HG02678 (cell line): ENCODE measurements around the gene ZBED1.
A peak's percentile ranks its signal among the peaks of the same experiment; 100 is the strongest.
"Not testable (repeated sequence)": the region's sequence is repeated elsewhere in the genome, so short reads cannot be mapped to it uniquely, and the experiment has no call there.

Experiments used
- ATAC-seq: cut with Tn5 transposase; IDR thresholded peaks from one replicate; pipeline ENCODE4 v1.9.1; 2021; ENCODE audit warnings: mild to moderate bottlenecking, moderate library complexity; ENCODE audit not compliant: unreplicated experiment

ZBED1 gene

GRCh38 chrX:2520539-2520938, 19.8 kb upstream of the ZBED1 start:
- no peak for ATAC-seq

DNA sequence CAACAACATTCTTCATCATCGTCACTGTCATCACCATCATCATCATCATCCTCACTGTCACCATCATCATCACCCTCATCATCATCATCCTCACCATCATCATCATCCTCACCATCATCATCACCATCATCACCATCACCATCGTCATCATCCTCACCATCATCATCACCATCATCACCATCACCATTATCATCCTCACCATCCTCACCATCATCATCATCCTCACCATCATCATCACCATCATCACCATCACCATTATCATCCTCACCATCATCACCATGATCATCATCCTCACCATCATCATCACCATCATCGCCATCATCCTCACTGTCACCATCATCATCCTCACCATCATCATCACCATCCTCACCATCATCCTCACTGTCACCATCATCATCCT, 18.9 kb upstream of the ZBED1 start:
- ATAC-seq = not testable (repeated sequence)

- peak; percentile 7 for ATAC-seq
These were observed 16.3 kb upstream of the ZBED1 start for GRCh38 chrX:2517055-2517454.

DNA sequence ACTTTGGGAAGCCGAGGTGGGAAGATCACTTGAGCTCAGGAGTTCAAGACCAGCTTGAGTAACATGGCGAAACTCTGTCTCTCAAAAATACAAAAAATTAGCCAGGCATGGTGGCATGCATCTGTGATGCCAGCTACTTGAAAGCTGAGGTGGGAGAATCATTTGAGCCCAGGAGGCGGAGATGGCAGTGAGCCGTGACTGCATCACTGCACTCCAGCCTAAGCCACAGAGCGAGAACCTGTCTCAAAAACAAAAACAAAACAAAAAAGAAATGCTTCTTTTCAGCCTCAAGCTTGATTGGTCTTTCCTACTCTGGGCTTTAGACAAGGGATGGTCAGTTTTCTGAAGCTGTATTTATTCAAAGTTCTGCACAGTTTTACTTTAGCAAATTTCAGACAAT, 15.8 kb upstream of the ZBED1 start:
- ATAC-seq = peak; percentile 57

DNA sequence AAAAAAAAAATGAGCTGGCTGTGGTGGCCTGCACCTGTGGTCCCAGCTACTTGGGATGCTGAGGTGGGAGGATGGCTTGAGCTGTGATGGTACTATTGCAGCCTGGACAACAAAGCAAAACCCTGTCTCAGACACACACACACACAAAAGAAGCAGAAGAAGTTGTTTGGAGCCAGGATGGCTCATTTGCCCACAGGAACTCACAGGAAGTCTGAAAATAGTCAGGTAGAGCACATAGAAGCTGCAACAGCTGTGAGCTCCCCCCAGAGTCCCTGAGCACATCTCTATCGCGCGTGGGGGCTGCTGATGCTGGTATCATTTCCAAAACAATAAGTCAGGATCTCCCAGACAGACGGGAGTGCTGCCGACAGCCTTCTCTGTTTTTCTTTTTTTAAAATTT, 13.4 kb upstream of the ZBED1 start:
- no peak for ATAC-seq

- no peak for ATAC-seq
These were observed 12.4 kb upstream of the ZBED1 start for GRCh38 chrX:2513121-2513664.

DNA sequence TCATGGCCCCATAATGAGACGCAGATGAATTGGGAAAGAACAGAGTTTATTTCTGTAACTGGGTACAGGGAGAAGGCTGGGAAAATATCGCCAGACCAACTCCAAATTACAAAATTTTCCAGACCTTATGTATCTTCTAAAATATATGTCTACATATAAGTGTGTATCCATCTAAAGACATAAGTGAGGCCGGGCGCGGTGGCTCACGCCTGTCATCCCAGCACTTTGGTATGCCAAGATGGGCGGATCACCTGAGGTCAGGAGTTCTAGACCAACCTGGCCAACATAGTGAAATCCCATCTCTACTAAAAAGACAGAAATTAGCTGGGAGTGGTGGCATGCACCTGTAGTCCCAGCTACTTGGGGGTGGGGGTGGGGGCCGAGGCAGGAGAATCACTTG, 11.7 kb upstream of the ZBED1 start:
- no peak for ATAC-seq

- no peak for ATAC-seq
These were observed 10.6 kb upstream of the ZBED1 start for GRCh38 chrX:2511326-2511725.

- ATAC-seq = no peak
These were observed 8.0 kb upstream of the ZBED1 start for GRCh38 chrX:2508648-2509335.

- no peak for ATAC-seq
These were observed 7.3 kb upstream of the ZBED1 start for GRCh38 chrX:2507904-2508627.

GRCh38 chrX:2507196-2507595, 6.4 kb upstream of the ZBED1 start:
- no peak for ATAC-seq

DNA sequence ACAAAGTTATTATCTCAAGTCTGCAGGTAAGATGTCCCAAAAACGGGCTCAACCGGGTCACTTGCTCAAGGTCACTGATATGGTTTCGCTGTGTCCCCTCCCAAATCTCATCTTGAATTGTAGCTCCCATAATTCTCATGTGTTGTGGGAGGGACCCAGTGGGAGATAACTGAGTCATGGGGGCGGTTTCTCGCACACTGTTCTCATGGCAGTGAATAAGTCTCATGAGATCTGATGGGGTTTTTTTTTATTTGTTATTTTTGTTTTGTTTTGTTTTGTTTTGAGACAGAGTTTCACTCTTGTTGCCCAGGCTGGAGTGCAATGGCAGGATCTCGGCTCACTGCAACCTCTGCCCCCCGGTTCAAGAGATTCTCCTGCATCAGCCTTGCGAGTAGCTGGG, 4.6 kb upstream of the ZBED1 start:
- not testable (repeated sequence) for ATAC-seq

GRCh38 chrX:2504706-2505332, 4.0 kb upstream of the ZBED1 start:
- ATAC-seq = no peak

DNA sequence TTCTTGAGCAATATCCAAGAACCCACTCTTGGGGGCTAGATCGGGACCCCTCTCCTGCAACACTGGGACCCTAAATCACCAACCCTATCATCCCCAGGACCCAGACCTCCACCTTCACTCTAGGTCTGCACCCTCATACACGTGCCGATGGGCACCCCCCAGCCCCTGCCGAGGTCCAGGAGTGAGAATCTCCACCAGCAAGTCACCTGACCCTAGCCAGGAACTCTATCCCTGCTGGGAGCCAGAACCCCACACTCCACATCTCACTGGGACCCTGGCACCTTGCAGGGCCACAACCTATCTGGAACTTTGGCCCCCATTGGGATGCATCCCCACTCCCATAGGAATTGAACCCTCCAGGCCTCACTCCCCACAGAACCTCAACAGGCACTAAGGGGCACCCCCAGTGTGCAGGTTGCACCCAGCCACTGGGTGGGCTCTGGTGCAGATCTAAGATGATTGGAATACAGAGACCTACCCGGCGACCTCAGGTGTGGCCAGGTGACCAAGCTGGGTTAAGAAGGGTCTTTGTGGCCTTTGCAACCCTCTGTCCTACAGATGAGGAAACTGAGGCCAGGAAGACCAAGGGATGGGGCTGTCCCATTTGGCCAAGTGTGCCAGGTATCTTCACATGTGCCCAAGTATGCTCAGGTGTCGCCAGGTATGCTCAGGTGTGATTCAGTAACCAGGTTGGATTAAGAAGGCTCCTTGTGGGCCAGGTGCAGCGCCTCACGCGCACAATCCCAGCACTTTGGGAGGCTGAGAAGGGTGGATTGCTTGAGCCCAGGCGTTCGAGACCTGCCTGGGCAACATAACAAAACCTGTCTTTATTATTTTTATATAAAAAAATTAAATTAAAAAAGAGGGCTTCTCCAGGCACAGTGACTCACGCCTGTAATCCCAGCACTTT, 3.1 kb upstream of the ZBED1 start:
- ATAC-seq = no peak

DNA sequence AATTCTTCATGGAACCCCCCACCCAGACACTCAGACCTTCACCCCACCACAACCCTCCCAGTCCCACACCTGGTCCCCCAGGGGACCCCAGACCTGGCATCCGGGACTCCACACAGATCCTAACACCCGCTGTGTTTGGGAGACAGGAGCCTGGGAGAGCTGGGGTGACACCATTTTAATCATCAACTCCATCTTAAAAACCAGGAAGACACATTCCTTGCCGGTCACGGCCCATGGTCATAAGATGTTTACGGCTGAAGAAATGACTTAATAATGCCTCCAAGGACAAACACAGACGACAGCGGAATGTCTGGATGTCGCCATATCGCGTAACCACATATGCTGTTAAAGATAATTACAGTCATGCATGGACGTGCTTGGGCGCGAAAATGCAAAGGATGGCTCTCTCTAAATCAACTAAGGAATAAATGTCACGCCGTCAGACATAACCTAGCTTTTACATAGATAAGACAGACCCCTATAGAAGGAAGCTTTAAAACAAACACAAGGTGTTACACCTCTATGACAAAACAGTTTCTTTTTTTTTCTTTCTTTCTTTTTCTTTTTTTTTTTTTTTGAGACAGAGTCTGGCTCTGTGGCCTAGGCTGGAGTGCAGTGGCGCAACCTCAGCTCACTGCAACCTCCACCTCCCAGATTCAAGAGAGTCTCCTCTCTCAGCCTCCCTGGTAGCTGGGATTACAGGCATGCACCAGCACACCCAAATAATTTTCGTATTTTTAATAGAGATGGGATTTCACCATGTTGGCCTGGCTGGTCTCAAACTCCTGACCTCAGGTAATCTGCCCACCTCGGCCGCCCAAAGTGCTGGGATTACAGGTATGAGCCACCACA, 2.1 kb upstream of the ZBED1 start:
- no peak for ATAC-seq

GRCh38 chrX:2502120-2502667, 1.4 kb upstream of the ZBED1 start:
- ATAC-seq = no peak

DNA sequence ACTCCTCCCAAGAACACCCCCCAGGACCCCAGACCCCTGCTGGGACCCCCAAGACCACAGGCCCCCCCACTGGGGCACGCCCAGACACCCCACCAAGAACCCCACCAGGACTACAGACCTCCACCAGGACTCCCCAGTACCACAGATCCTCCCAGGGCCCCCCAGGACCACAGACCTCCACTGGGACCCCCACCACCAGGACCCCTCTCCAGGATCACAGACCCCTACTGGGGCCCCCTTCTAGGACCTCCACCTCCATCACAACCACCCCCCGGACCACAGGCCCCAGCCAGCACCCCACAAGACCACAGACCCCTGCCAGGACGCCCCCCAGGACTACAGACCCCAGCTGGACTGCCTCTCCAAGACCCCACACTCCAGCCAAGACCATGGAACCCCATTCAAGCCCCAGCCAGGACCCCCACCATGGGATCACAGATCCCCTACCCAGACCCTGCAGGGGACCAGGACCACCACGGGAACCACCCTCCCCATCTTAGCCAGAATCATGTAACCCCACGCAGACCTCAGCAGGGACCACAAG, 855 bp upstream of the ZBED1 start:
- no peak for ATAC-seq

DNA sequence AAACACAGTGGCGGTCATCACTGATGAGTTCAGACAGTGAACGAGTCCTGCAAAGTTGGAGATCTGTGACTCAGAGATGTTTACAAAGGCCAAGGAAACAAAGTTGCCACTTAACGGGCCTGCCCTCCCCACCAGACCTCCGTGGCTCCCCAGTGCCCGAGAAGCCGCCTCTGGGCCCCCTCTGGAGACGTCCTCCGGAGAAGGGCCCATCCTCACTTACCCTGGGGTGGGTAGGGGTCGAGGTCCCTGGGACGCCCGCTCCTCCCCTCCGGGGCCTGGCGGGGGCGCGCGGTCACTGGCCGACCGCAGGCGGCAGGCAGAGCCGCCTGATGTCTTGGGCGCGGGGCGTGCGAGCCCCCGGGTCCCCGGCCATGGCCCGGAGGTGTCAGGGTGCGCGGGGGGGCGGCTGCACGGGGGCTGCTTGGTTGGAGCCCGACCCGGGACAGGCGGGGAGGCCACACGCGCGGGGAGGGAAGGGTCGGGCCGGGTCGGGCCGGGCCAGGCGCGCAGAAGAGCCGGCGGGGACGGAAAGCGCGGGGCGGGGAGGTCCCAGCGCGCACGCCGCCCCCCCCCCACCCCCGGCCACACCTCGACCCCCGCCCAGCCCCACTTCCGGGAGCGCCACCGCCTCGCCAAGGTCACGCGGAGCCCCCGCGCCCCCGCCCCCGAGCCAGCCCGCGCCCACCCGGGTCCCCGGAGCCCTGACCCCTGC, 529 bp downstream of the ZBED1 start:
- peak; percentile 51 for ATAC-seq

- ATAC-seq = no peak
These were observed 1.3 kb downstream of the ZBED1 start for GRCh38 chrX:2499507-2499906.
